H9 (cell line): ENCODE data around the gene SMIM41. TPM values are rescaled to one million over a fixed set of nuclear protein-coding genes. Genes with fewer than 3 reads are reported as not detected.

Source experiments
- DNase-seq: peaks from one replicate; pipeline ENCODE4 v3.0.0-alpha.2; 2017
- H2AFZ ChIP-seq: one replicate; pipeline ENCODE4 v1.6.1; 2013; ENCODE audit warnings: mild to moderate bottlenecking, low read length, control low read depth, moderate library complexity
- H2AK5ac ChIP-seq: 2 replicates; pipeline ENCODE4 v1.6.1; 2013; ENCODE audit warnings: low read length, control low read depth, mixed read lengths; ENCODE audit not compliant: insufficient read length
- H2BK120ac ChIP-seq: one replicate; pipeline ENCODE4 v1.6.1; 2013; ENCODE audit warnings: low read depth, mild to moderate bottlenecking, low read length, control low read depth, inconsistent platforms; ENCODE audit not compliant: poor library complexity, severe bottlenecking
- H2BK12ac ChIP-seq: 2 replicates; pipeline ENCODE4 v1.6.1; 2013; ENCODE audit warnings: low read length, control low read depth, mixed read lengths, low read depth; ENCODE audit not compliant: insufficient read length
- H2BK15ac ChIP-seq: 2 replicates; pipeline ENCODE4 v1.6.1; 2013; ENCODE audit warnings: low read depth, low read length, control low read depth
- H2BK20ac ChIP-seq: one replicate; pipeline ENCODE4 v1.6.1; 2013; ENCODE audit warnings: low read depth, mild to moderate bottlenecking, low read length, control low read depth, inconsistent platforms; ENCODE audit not compliant: poor library complexity, severe bottlenecking
- H2BK5ac ChIP-seq: 2 replicates; pipeline ENCODE4 v1.6.1; 2013; ENCODE audit warnings: low read length, control low read depth, mixed read lengths; ENCODE audit not compliant: insufficient read length
- H3K14ac ChIP-seq: 2 replicates; pipeline ENCODE4 v1.6.1; 2013; ENCODE audit warnings: low read length, control low read depth; ENCODE audit not compliant: insufficient read depth
- H3K18ac ChIP-seq: 2 replicates; pipeline ENCODE4 v1.6.1; 2013; ENCODE audit warnings: low read depth, mild to moderate bottlenecking, mixed read lengths, low read length, control low read depth; ENCODE audit not compliant: insufficient read length
- H3K23ac ChIP-seq: 2 replicates; pipeline ENCODE4 v1.6.1; 2013; ENCODE audit warnings: low read length, control low read depth, mixed read lengths, low read depth; ENCODE audit not compliant: insufficient read length
- H3K23me2 ChIP-seq: 2 replicates; pipeline ENCODE4 v1.6.1; 2013; ENCODE audit warnings: low read depth, mild to moderate bottlenecking, mixed read lengths, low read length, control low read depth; ENCODE audit not compliant: insufficient read length, poor library complexity, severe bottlenecking
- H3K27ac ChIP-seq: 2 replicates; pipeline ENCODE4 v1.5.1; 2013; ENCODE audit warnings: low read length, control low read depth, mixed read lengths, low read depth; ENCODE audit not compliant: insufficient read length
- H3K27me3 ChIP-seq: 2 replicates; pipeline ENCODE4 v1.6.1; 2013; ENCODE audit warnings: low read length, control low read depth, inconsistent platforms; ENCODE audit not compliant: insufficient read depth
- H3K4ac ChIP-seq: 2 replicates; pipeline ENCODE4 v1.6.1; 2013; ENCODE audit warnings: low read depth, mild to moderate bottlenecking, control low read depth, inconsistent platforms, low read length, moderate library complexity
- H3K4me1 ChIP-seq: 2 replicates; pipeline ENCODE4 v1.6.1; 2013; ENCODE audit warnings: low read length, control low read depth, inconsistent platforms; ENCODE audit not compliant: insufficient read depth
- H3K4me2 ChIP-seq: 2 replicates; pipeline ENCODE4 v1.6.1; 2013; ENCODE audit warnings: low read length, control low read depth, mixed read lengths; ENCODE audit not compliant: insufficient read length, insufficient read depth
- H3K56ac ChIP-seq: 2 replicates; pipeline ENCODE4 v1.6.1; 2013; ENCODE audit warnings: low read depth, mild to moderate bottlenecking, mixed read lengths, low read length, control low read depth; ENCODE audit not compliant: insufficient read length
- H3K79me1 ChIP-seq: 2 replicates; pipeline ENCODE4 v1.6.1; 2013; ENCODE audit warnings: low read depth, mild to moderate bottlenecking, moderate library complexity, low read length, control low read depth, inconsistent platforms; ENCODE audit not compliant: insufficient read depth, poor library complexity, severe bottlenecking
- H3K79me2 ChIP-seq: 2 replicates; pipeline ENCODE4 v1.6.1; 2013; ENCODE audit warnings: low read length, control low read depth, inconsistent platforms; ENCODE audit not compliant: insufficient read depth
- H3K9ac ChIP-seq: 2 replicates; pipeline ENCODE4 v1.6.1; 2013; ENCODE audit warnings: low read length, control low read depth, mixed read lengths; ENCODE audit not compliant: insufficient read length; ENCODE audit errors: extremely low read depth
- H3K9me3 ChIP-seq: one replicate; pipeline ENCODE4 v1.6.1; 2013; ENCODE audit warnings: low read depth, low read length, inconsistent platforms; ENCODE audit not compliant: control insufficient read depth
- H3T11ph ChIP-seq: one replicate; pipeline ENCODE4 v1.6.1; 2013; ENCODE audit warnings: mild to moderate bottlenecking, low read length, control low read depth, inconsistent platforms
- H4K20me1 ChIP-seq: one replicate; pipeline ENCODE4 v1.6.1; 2013; ENCODE audit not compliant: control insufficient read depth, insufficient read length, insufficient read depth
- H4K5ac ChIP-seq: 2 replicates; pipeline ENCODE4 v1.6.1; 2013; ENCODE audit warnings: low read depth, mild to moderate bottlenecking, mixed read lengths, low read length, control low read depth; ENCODE audit not compliant: insufficient read length
- H4K8ac ChIP-seq: replicated peaks from 2 replicates; pipeline ENCODE4 v1.6.1; 2013; ENCODE audit warnings: low read length, control low read depth, mixed read lengths, low read depth; ENCODE audit not compliant: insufficient read length
- H4K91ac ChIP-seq: 2 replicates; pipeline ENCODE4 v1.6.1; 2013; ENCODE audit warnings: low read depth, mild to moderate bottlenecking, moderate library complexity, mixed read lengths, low read length, control low read depth; ENCODE audit not compliant: insufficient read length
- H3K27ac Mint-ChIP-seq, 3 experiments: 2 replicates in 2 of 3; 3 replicates in 1 of 3; pipeline ENCODE4 v1.8.0; 2020 to 2021; ENCODE audit warnings: mixed read lengths in 3 of 3, mild to moderate bottlenecking in 1 of 3, moderate library complexity in 1 of 3
- H3K27me3 Mint-ChIP-seq: 2 replicates; pipeline ENCODE4 v1.8.0; 2021; ENCODE audit warnings: low read depth, mild to moderate bottlenecking, moderate library complexity, mixed read lengths
- H3K36me3 Mint-ChIP-seq, 3 experiments: 2 replicates in 2 of 3; 3 replicates in 1 of 3; pipeline ENCODE4 v1.8.0; 2020 to 2021; ENCODE audit warnings: low read depth in 3 of 3, mixed read lengths in 3 of 3; ENCODE audit not compliant: insufficient read depth in 1 of 3
- H3K4me1 Mint-ChIP-seq, 2 experiments: 2 replicates each; pipeline ENCODE4 v1.8.0; 2020; ENCODE audit warnings: mixed read lengths in 2 of 2
- H3K4me3 Mint-ChIP-seq, 2 experiments: 2 replicates in 1 of 2; 3 replicates in 1 of 2; pipeline ENCODE4 v1.8.0; 2020 to 2021; ENCODE audit warnings: mild to moderate bottlenecking in 2 of 2, mixed read lengths in 2 of 2, moderate library complexity in 1 of 2
- H3K9me3 Mint-ChIP-seq, 2 experiments: 2 replicates in 1 of 2; 3 replicates in 1 of 2; pipeline ENCODE4 v1.8.0; 2020; ENCODE audit warnings: mild to moderate bottlenecking in 2 of 2, mixed read lengths in 2 of 2, moderate library complexity in 1 of 2
- CTCF ChIP-seq: fragments of 200-600 bp; sonication (generic); conservative IDR thresholded peaks from 3 replicates; pipeline ENCODE4 v1.8.0; 2021; ENCODE audit warnings: antibody characterized with exemption, mild to moderate bottlenecking
- WGBS: extraction: QIAGEN DNeasy Blood & Tissue Kit; methylation state at CpG from one replicate; pipeline ENCODE4 v1.1.7; 2013; ENCODE audit warnings: missing lambda C conversion rate, low lambda C conversion rate, mixed read lengths; ENCODE audit not compliant: insufficient read length; ENCODE audit errors: extremely low coverage; 5-methylcytosine and 5-hydroxymethylcytosine counted together
- total RNA-seq: library from RNA; stranded (reverse); gene quantifications from 2 replicates; pipeline ENCODE4 v1.2.1, GENCODE V29; 2021

The SMIM41 gene
- total RNA-seq, 1 experiment from 2014 or later = not detected

DNA sequence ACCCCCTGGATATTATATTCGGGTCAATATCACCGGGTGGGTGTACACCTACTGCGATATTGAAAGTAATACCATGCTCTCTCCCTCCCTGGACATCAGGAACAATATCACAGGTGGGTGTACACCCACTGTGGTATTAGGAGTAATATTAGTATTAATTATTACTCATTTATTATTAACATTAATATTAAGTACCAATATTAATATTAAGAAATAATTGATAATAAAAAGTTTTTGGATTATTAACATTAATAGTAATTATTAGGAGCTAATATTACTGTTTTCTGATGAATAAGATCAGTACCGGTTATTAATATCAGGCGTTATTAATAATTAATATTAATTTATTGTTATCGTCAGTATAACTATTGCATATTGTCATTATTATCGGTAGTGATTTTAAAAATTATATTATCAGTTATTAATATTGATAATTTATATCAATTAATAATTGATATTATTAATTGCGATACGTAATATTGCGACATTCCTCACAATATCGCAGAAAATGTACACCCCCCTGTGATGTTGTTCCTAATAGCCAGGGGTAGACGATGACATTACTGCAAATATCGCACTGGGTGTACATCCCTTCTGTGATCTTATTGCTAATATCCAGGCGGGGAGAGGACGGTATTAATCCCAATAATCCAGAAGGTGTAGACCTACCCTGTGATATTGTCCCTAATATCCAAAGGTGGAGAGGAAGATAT lies 17.0 kb downstream of the SMIM41 start:
- Histone ChIP-seq H4K8ac (no peak overlapping the region), H3K4me2 (no peak overlapping the region)

More for the DNA sequence above, 17.0 kb downstream of the SMIM41 start:
- no peak overlapping the region for H2BK20ac ChIP-seq
- Mint-ChIP-seq H3K4me3 (no peak overlapping the region), H3K4me1 (peaks cover 7 to 9% of the 10 kb centered on the region in 2 experiments), H3K9me3 (no peaks in the 10 kb centered on the region), H3K36me3 (no peaks in the 10 kb centered on the region), H3K27ac (no peak overlapping the region), H3K27me3 (peaks cover 33% of the 10 kb centered on the region)
- H2AFZ ChIP-seq = no peak overlapping the region
- H3K27ac ChIP-seq = no peak overlapping the region
- no peak overlapping the region for H3K23ac ChIP-seq
- no peaks in the 10 kb centered on the region for H3K9me3 ChIP-seq
- H2BK120ac ChIP-seq = no peak overlapping the region
- H3K18ac ChIP-seq = no peak overlapping the region
- no peak overlapping the region for H3T11ph ChIP-seq
- WGBS = 100% methylated on average over 1 of the region's 15 CpGs
- no peaks in the 10 kb centered on the region for H3K79me1 ChIP-seq
- no peak overlapping the region for H2BK5ac ChIP-seq
- H4K91ac ChIP-seq = no peak overlapping the region
- no peaks in the 10 kb centered on the region for H3K27me3 ChIP-seq
- no peak overlapping the region for H2BK12ac ChIP-seq
- no peaks in the 10 kb centered on the region; the same call in 1 of the 2 replicates for H3K4me1 ChIP-seq
- no peak for DNase-seq
- H3K79me2 ChIP-seq = no peaks in the 10 kb centered on the region
- H4K5ac ChIP-seq = no peak overlapping the region
- no peaks in the 10 kb centered on the region for H3K23me2 ChIP-seq
- H3K4ac ChIP-seq = no peak overlapping the region
- no peak overlapping the region for H3K14ac ChIP-seq
- H2BK15ac ChIP-seq = no peak overlapping the region
- H2AK5ac ChIP-seq = no peak overlapping the region
- no peak overlapping the region for H3K9ac ChIP-seq
- H3K56ac ChIP-seq = no peak overlapping the region
- no peaks in the 10 kb centered on the region for H4K20me1 ChIP-seq
- TF ChIP-seq CTCF = no peak
